Glutamatergic neuron (in vitro differentiated cells): ENCODE measurements around the gene CDRT4. TPM values are rescaled to one million over a fixed set of nuclear protein-coding genes. Genes with fewer than 3 reads are reported as not detected.

Source experiments
- DNase-seq: peaks from one replicate; pipeline ENCODE4 v3.0.0; 2022
- H3K27ac Mint-ChIP-seq: one replicate; pipeline ENCODE4 v1.8.0; 2020; ENCODE audit warnings: mild to moderate bottlenecking, mixed read lengths, inconsistent platforms; ENCODE audit not compliant: unreplicated experiment
- H3K27me3 Mint-ChIP-seq: one replicate; pipeline ENCODE4 v1.8.0; 2020; ENCODE audit warnings: mild to moderate bottlenecking, moderate library complexity, mixed read lengths, inconsistent platforms; ENCODE audit not compliant: unreplicated experiment
- H3K36me3 Mint-ChIP-seq: one replicate; pipeline ENCODE4 v1.8.0; 2020; ENCODE audit warnings: mild to moderate bottlenecking, mixed read lengths, inconsistent platforms; ENCODE audit not compliant: unreplicated experiment
- H3K4me1 Mint-ChIP-seq: one replicate; pipeline ENCODE4 v1.8.0; 2020; ENCODE audit warnings: mild to moderate bottlenecking, low read depth, mixed read lengths, inconsistent platforms; ENCODE audit not compliant: unreplicated experiment
- H3K4me3 Mint-ChIP-seq: one replicate; pipeline ENCODE4 v1.8.0; 2020; ENCODE audit warnings: mild to moderate bottlenecking, mixed read lengths, inconsistent platforms; ENCODE audit not compliant: unreplicated experiment
- H3K9me3 Mint-ChIP-seq: one replicate; pipeline ENCODE4 v1.8.0; 2020; ENCODE audit warnings: mild to moderate bottlenecking, moderate library complexity, mixed read lengths, inconsistent platforms; ENCODE audit not compliant: unreplicated experiment
- total RNA-seq: library from RNA; stranded (reverse); fragmentation: NEBNext Ultra II Directional; extraction: Animal tissue kit (Norgen Biotek cat#: 25700); gene quantifications from one replicate; pipeline ENCODE4 v1.2.1, GENCODE V29; 2021; ENCODE audit not compliant: unreplicated experiment
- TF ChIP-seq, protein P1 (sequence below): fragments of 200-600 bp; sonication (generic); IDR thresholded peaks from one replicate; pipeline ENCODE4 v1.5.0; 2021; ENCODE audit not compliant: partially characterized antibody, unreplicated experiment

Gene CDRT4
- total RNA-seq, 1 donor from 2014 or later: 13.1 TPM

DNA sequence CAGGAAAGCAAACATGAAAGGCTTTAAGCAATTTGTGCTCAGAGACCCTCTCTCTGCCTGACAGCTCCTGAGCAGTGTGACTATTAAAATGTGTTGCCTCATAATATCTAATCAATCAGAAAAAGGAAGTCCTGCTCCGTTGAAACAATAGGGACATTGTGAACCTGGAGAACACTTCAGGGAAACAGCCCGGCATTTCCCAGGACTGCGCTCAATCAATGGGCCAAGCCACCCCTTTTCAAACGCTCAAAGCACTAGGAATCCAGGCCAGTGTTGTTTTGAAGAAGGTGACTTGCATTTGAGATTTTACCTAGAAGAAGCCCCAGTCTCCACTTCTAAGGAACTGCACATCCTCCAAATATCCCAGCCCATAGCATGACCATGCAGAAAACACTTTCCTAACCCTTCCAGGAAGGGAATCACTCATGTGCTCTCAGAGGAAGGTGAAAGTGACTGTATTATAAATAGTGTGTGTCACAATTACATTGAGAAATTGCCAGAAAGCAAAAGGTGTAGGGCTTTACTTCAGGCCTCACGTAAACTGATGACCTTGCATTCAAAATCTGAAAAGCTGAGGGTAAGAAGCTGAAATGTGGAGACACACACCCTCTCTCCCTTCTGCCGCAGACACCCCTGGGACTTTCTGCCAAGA lies 19.4 kb downstream of the CDRT4 start:
- no peaks in the 10 kb centered on the region for H3K36me3 Mint-ChIP-seq

DNA sequence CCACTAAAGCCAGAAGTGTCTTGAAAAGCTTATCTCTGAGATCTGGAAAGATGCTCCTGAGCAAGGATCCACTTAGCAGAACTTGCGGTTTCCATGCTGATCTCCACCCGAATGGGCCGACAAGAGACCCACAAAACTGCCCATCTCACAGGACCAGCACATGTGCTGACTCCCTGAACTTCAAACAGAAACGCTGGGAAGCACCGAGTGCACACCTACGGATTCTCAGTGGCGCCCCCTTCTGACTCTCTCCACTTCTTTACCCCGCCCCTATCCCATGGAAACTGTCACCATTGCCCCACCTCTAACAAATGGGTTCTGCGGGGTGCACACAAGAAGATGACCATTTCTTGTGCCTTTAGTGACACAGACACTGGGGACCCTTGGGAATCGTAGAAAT lies 21.4 kb downstream of the CDRT4 start:
- Mint-ChIP-seq H3K4me3 (no peak overlapping the region), H3K4me1 (no peaks in the 10 kb centered on the region), H3K9me3 (peaks cover 2% of the 10 kb centered on the region), H3K27me3 (no peaks in the 10 kb centered on the region), H3K36me3 (no peaks in the 10 kb centered on the region), H3K27ac (no peak overlapping the region)
- TF ChIP-seq, protein P1, sequence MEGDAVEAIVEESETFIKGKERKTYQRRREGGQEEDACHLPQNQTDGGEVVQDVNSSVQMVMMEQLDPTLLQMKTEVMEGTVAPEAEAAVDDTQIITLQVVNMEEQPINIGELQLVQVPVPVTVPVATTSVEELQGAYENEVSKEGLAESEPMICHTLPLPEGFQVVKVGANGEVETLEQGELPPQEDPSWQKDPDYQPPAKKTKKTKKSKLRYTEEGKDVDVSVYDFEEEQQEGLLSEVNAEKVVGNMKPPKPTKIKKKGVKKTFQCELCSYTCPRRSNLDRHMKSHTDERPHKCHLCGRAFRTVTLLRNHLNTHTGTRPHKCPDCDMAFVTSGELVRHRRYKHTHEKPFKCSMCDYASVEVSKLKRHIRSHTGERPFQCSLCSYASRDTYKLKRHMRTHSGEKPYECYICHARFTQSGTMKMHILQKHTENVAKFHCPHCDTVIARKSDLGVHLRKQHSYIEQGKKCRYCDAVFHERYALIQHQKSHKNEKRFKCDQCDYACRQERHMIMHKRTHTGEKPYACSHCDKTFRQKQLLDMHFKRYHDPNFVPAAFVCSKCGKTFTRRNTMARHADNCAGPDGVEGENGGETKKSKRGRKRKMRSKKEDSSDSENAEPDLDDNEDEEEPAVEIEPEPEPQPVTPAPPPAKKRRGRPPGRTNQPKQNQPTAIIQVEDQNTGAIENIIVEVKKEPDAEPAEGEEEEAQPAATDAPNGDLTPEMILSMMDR: no peak
- DNase-seq: no peak

More for the DNA sequence above, 19.4 kb downstream of the CDRT4 start:
- Mint-ChIP-seq H3K9me3 (peaks cover 2% of the 10 kb centered on the region), H3K4me1 (no peaks in the 10 kb centered on the region), H3K27ac (no peak overlapping the region), H3K4me3 (no peak overlapping the region), H3K27me3 (no peaks in the 10 kb centered on the region)
- DNase-seq: no peak
- TF ChIP-seq, protein P1: no peak

DNA sequence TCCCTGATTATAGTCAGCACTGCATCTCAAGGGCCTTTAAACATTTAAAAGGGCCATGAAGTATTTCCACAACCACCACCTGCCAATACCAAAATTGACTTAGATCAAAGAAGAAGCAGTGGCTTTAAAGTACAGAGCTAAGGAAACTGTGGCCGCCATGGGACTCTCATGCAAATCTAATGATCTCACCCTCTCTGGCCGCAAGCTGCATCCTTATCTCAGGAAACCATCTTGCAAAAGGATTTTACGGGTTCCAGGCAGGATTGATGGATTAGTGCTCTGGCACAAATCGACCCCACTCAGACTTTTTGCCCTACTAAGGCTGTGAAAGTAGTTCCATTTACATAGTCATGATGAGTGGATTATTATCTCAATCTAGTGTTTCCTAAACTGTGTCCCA lies 22.6 kb downstream of the CDRT4 start:
- Mint-ChIP-seq H3K27ac (no peak overlapping the region), H3K9me3 (peaks cover 4% of the 10 kb centered on the region), H3K4me3 (no peak overlapping the region), H3K4me1 (no peaks in the 10 kb centered on the region), H3K36me3 (no peaks in the 10 kb centered on the region), H3K27me3 (no peaks in the 10 kb centered on the region)
- TF ChIP-seq, protein P1: no peak
- DNase-seq: no peak

DNA sequence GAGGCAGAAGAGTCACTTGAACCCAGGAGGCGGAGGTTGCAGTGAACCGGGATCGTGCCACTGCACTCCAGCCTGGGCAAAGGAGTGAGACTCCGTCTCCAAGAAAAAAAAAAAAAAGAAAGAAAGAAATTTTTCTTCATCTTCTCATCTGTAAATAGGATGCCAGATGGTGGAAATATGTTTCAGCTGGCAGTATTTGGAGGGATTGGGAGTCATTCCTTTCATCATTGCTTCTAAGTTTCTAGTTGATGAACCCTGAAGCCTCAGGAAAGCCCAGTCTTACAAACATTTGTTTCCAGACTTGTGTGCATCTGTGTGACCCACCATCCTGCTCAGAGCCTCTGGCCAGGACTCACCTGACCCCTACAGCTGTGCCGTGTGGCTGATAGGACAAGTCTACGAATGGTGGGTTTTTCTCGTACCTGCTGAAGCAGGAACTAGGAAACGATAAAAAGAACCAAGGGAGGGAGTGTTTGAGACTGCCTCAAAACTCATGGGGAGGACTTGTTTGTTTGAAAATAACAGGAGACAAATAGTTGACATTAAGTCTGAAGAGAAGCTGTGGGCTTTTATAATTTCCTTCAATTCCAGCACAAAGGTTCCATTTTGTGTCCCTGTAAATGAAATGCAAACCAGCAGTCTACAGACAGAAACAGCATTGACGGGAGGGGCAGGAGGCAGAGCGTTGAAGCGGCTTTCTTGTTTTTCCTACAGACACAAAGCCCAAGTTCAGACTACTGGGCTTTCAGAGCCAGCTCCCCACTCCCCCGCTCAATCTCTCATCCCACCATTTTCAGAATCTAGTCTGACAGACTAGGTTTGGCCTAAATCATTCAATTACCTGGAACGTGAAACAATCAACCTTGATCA lies 24.9 kb downstream of the CDRT4 start:
- TF ChIP-seq, protein P1: no peak
- no peaks in the 10 kb centered on the region for H3K4me1 Mint-ChIP-seq
- no peak overlapping the region for H3K27ac Mint-ChIP-seq
- no peak for DNase-seq
- H3K27me3 Mint-ChIP-seq: no peaks in the 10 kb centered on the region
- H3K4me3 Mint-ChIP-seq: no peak overlapping the region
- H3K36me3 Mint-ChIP-seq: no peaks in the 10 kb centered on the region
- peaks cover 2% of the 10 kb centered on the region for H3K9me3 Mint-ChIP-seq

DNA sequence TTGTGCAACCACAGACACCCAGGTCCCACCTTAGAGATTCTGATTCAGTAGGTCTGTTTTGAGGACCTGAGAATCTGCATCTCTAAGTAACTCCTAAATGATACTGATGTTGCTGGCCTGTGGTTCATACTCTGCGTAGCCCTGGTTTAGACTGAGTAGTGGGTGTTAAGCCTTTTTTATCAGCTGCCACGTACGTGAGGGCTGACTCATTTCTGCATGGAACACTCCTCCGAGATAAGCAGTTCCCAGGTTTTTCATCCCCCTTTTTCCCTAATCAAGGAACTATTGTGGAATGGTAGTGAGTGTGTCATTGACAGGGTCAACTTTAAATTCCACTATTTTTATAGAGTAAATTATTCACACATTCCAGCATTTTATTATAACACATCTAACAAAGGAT lies 26.1 kb downstream of the CDRT4 start:
- no peak overlapping the region for H3K4me3 Mint-ChIP-seq
- DNase-seq: no peak

More for the DNA sequence above, 26.1 kb downstream of the CDRT4 start:
- Mint-ChIP-seq H3K27ac (no peak overlapping the region), H3K36me3 (peaks cover 4% of the 10 kb centered on the region), H3K9me3 (peaks cover 2% of the 10 kb centered on the region), H3K27me3 (peaks cover under 1% of the 10 kb centered on the region), H3K4me1 (no peaks in the 10 kb centered on the region)
- TF ChIP-seq, protein P1: no peak
